Skin epidermis (tissue), 12 donors: Measurements from ENCODE around the gene RGS12.

Source experiments
- H3K27ac ChIP-seq, 21 experiments: fragments of 200-600 bp; sonication (generic) in 11 of 21; one replicate each; pipeline ENCODE4 v1.5.0; 2020; ENCODE audit warnings: mild to moderate bottlenecking in 3 of 21, inconsistent platforms in 2 of 21, moderate library complexity in 2 of 21
- H3K4me3 ChIP-seq, 7 experiments: fragments of 200-600 bp; sonication (generic) in 2 of 7; one replicate each; pipeline ENCODE4 v1.5.0; 2020; ENCODE audit warnings: inconsistent platforms in 2 of 7, mild to moderate bottlenecking in 2 of 7, moderate library complexity in 1 of 7

RGS12 gene

GRCh38 chr4:3341760-3342159 lies 48.9 kb downstream of the RGS12 start:
- H3K27ac ChIP-seq = peak overlapping the region in 1 of 21 experiments; percentile 40
- H3K4me3 ChIP-seq = no peak overlapping the region

DNA sequence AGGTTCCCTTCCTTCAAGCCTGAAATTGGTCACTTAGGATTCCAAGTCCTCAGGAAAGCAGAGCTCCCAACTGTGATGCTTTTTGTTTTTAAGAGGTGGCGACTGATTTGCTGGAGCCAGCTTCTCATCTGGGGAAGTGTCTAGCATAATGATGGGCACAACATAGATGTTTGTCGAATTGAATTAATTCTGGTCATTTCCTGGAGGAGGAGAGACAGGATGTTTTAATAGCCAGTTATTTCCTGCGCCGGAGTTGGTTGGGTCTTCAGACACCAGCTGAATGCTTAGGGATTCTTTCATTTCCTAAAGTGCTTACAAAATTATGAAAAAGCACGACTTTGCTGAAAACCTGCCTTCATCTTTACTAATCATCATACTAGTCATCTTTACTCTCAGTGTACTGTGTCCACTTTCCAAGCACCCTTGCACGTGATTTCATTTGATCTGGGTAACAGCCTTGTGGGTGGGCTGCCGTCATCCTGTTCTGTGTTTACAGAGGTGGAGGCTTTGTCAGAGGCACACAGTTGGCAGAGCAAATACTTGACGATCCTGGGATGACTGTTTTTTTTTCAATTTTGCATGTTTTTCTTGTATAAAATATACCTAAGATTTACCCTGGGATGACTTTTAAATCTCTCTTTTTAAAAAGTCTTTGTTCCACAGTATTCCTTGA lies 49.5 kb downstream of the RGS12 start:
- Histone ChIP-seq H3K27ac (peak overlapping the region in 1 of 21 experiments; percentile 40), H3K4me3 (no peak overlapping the region)
